ENCODE measurements around the gene NUDT11.
A peak's percentile ranks its signal among the peaks of the same experiment; 100 is the strongest.
"Not testable (repeated sequence)": the region's sequence is repeated elsewhere in the genome, so short reads cannot be mapped to it uniquely, and the experiment has no call there.

Gene NUDT11

DNA sequence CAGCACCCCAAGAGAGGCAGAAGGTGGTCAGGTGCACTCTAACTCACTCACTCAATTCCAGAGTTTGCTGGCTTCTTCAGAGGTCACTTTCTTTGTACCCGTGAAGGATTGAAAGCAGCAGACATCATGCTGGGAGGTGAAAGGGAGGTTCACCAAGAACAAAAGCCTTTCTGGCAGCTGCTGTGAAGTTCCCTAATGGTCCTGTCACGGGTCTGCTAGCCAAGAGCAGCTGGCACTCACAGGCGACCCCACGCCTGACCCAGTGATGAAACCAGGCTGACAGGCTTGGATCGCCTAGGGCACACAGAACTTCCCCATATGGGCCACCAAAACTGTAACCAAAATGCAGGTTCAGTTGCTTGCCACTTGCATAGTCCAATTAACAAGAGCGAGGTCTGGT, 11.8 kb downstream of the NUDT11 start:
- no peak for DNase-seq (ENCODE audit: low read depth)
- TF ChIP-seq, protein P1, sequence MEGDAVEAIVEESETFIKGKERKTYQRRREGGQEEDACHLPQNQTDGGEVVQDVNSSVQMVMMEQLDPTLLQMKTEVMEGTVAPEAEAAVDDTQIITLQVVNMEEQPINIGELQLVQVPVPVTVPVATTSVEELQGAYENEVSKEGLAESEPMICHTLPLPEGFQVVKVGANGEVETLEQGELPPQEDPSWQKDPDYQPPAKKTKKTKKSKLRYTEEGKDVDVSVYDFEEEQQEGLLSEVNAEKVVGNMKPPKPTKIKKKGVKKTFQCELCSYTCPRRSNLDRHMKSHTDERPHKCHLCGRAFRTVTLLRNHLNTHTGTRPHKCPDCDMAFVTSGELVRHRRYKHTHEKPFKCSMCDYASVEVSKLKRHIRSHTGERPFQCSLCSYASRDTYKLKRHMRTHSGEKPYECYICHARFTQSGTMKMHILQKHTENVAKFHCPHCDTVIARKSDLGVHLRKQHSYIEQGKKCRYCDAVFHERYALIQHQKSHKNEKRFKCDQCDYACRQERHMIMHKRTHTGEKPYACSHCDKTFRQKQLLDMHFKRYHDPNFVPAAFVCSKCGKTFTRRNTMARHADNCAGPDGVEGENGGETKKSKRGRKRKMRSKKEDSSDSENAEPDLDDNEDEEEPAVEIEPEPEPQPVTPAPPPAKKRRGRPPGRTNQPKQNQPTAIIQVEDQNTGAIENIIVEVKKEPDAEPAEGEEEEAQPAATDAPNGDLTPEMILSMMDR (IDR thresholded peaks at IDR 0.05; ENCODE audit: control insufficient read depth, insufficient read depth, low read depth, low read length, missing control alignments) = no peak
- H3K4me3 ChIP-seq (ENCODE audit: control insufficient read depth, low read depth, low read length) = no peak overlapping the region

DNA sequence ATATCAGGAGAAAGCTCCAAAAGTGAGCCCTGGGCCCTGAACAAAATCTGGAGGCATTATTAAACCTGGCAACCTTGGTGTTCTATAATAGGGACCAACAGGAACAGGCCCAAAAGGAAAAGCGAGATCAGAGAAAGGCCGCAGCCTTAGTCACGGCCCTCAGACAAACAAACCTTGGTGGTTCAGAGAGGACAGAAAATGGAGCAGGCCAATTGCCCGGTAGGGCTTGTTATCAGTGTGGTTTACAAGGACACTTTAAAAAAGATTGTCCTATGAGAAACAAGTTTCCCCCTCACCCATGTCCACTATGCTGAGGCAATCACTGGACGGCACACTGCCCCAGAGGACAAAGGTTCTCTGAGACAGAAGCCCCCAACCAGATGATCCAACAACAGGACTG, 14.0 kb downstream of the NUDT11 start:
- DNase-seq (ENCODE audit: low read depth); H3K4me3 ChIP-seq (ENCODE audit: control insufficient read depth, low read depth, low read length): not testable (repeated sequence)

DNA sequence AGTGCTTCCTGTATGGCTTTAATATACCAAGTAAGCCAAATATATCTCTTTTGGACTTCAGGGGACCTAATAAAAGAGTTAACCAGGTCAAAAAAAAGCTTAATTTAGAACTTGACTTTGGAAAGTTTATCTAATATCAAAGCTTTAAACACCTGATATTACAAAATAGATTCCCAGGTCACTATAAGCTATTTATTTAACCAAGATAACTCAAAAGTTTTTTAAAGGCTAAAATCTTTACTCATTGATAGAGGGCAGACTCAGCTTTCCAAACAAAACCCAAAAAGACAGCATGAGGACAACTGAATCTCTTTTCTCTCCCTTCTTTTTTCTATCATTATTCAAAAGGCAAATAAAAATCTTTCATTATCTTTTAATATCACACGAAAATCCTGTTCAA, 19.5 kb downstream of the NUDT11 start:
- TF ChIP-seq, protein P1 (IDR thresholded peaks at IDR 0.05; ENCODE audit: control insufficient read depth, insufficient read depth, low read depth, low read length, missing control alignments) = no peak
- no peak overlapping the region for H3K4me3 ChIP-seq (ENCODE audit: control insufficient read depth, low read depth, low read length)
- DNase-seq (ENCODE audit: low read depth) = no peak

DNA sequence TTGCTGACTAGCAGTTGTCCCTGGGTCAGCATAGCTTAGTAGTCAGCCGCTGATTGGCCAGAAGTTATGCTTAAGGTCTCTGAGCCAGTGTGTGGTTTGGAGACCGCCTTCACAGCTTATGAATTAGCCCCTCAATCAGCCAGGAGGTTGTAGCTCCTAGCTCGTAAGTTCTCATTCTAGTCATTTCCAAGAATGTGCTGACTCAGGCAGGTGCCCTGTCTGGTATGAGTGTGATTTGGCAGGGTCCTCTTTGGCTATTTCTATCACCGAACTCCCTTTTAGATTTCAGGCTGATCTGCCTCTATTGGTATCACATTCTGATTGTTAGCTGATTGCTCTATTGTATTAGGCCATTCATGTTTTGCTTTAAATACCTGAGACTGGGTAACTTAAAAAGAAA, 33.1 kb downstream of the NUDT11 start:
- TF ChIP-seq, protein P1 (IDR thresholded peaks at IDR 0.05; ENCODE audit: control insufficient read depth, insufficient read depth, low read depth, low read length, missing control alignments) = no peak
- no peak overlapping the region for H3K4me3 ChIP-seq (ENCODE audit: control insufficient read depth, low read depth, low read length)
- no peak for DNase-seq (ENCODE audit: low read depth)

DNA sequence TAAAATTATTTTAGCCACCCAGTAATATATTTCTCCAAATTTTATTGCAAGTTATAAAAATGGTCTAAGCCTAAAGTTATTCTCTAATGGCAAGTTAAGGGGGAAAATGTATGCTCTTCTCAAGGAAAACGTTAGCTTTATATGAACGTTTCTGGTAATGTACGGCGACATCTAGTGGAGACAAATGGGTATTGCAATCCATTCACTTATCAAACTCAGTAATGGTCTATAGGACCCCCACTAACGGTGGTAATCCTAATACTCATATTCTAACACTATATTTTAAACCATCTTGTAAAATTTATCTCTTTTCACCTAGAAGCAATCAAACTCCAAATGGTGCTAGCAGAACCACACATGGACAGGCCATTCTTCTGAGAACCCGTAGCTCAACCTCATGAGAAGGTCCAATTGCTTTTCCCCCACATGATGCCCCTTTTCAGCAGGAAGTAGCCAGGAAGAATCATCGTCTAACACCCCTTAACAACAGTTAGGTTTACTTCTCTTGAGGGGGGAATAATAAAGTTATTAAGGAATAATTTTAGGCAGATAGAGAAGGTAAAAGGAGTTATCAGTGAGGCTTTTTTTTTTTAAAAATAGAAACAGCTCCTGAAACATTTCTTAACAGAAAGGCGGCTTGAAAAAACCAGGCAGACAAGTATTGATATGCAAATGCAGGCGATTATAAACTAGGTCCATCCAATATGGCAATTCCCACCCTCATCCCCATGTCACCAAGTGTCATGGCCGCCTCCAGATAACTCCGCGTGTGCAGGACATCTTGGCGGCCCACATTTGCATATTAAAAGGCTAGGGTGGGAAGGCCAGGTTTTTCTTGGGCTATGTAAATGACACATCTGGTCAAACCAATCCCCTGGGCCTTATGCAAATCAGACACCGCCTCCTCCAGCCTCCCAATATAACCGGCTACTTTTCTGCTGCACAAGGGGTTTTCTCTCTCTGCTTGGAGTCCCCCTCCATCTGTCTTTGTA, 35.0 kb downstream of the NUDT11 start:
- DNase-seq (ENCODE audit: low read depth) = no peak
- TF ChIP-seq, protein P1 (IDR thresholded peaks at IDR 0.05; ENCODE audit: control insufficient read depth, insufficient read depth, low read depth, low read length, missing control alignments) = peak; percentile 78
- H3K4me3 ChIP-seq (ENCODE audit: control insufficient read depth, low read depth, low read length) = no peak overlapping the region

DNA sequence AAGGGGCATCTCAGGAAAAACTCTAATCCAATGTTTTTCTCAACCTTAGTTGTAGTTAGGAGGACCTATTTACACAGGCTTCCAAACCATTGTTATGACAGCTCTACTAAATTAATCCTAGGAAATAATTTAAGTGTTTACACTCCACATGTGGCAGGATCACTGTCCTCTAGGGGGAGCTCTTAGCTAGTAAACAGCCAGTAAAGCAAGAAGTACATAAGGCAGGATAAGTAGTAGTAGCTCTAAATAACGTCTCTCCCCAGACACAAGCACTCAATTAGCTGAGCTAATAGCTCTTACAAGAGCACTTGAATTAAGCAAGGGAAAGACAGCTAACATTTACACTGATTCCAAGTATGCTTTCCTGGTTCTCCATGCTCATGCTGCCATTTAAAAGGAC, 37.3 kb downstream of the NUDT11 start:
- no peak for DNase-seq (ENCODE audit: low read depth)
- H3K4me3 ChIP-seq (ENCODE audit: control insufficient read depth, low read depth, low read length) = no peak overlapping the region
- TF ChIP-seq, protein P1 (IDR thresholded peaks at IDR 0.05; ENCODE audit: control insufficient read depth, insufficient read depth, low read depth, low read length, missing control alignments) = peak; percentile 45

DNA sequence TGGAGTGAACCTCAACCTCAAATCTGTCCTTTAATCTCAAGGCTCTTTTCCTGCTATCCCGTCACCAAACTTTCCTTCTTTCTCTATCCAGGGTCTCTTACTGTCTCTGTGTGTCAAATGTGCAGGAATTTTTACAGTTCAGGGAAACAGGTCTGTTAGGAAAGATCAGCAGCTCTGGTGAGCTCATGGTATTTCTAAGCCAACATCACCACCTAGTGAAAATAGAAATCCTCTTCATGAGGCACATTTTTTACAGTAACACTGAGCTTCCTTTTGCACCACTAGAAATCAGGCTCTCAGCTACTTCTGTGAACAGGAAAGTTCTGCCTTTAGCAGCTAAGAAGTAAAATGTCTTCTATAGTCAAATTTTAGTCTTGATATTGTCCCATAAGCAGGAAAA, 39.6 kb downstream of the NUDT11 start:
- no peak for DNase-seq (ENCODE audit: low read depth)
- TF ChIP-seq, protein P1 (IDR thresholded peaks at IDR 0.05; ENCODE audit: control insufficient read depth, insufficient read depth, low read depth, low read length, missing control alignments) = peak; percentile 11
- no peak overlapping the region for H3K4me3 ChIP-seq (ENCODE audit: control insufficient read depth, low read depth, low read length)
